Retina (tissue), 1 donor: ENCODE data around the gene CA11.
A peak's percentile ranks its signal among the peaks of the same experiment; 100 is the strongest.

Experiments used
- DNase-seq: peaks from one replicate; pipeline ENCODE4 v3.0.0-alpha.2; 2016

The CA11 gene

DNA sequence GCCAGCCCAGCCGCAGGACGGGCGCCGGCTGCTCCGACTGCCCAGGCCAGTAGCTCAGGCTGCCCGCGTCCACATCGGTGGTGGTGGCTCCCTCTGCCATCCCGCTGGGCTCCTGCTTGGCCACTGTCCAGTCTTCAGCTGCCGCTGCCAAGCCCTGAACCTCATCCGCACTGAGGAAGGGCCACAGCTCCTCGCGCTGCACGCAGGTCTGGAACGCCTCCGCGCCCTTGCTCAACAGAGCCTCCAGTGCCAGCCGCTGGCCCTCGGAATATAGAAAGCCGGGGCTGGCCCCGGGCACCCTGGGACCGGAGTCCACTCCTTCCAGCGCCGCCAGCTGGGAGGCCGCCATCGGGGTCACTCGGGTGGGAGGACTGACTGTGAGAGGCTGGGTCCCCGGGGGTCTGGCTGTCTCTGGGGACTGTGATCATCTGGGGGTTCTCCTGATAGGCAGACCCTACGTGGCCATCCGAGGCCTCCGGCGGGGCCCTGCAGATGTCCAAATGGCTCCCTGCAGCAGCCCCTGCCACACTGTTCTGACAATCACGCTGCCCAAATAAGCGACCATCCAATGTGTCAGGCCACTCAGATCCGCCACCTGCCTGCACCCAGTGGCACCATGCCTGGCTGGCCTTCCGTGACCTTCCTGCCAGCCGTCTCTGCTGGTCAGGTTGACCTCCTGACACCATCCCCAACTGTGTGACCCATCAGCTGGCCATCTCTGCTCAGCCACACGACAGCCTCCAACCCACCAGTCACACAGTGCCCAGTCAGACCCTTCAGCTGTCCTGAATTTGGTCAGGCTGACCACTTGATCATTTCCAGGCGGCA lies 32.7 kb downstream of the CA11 start:
- no peak for DNase-seq

DNA sequence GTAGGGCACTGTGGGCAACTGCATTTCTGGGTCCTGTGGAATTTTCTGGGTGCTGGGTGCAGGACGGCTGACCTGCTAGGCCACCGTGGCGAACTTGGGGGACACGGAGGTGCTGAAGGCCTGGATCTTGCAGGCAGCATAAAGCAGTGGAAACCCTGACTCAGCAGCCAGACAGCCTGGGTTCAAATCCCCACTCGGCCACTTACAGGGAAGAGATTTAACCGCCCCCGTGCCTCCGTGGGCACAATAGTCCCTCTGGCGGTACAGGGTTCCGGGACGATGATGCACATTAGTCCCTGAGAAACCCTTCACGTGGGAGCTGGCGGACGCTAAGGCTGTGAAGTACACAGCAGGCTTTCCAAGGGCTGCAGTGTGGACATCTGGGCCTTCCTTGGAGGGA lies 34.1 kb downstream of the CA11 start:
- DNase-seq = no peak

DNA sequence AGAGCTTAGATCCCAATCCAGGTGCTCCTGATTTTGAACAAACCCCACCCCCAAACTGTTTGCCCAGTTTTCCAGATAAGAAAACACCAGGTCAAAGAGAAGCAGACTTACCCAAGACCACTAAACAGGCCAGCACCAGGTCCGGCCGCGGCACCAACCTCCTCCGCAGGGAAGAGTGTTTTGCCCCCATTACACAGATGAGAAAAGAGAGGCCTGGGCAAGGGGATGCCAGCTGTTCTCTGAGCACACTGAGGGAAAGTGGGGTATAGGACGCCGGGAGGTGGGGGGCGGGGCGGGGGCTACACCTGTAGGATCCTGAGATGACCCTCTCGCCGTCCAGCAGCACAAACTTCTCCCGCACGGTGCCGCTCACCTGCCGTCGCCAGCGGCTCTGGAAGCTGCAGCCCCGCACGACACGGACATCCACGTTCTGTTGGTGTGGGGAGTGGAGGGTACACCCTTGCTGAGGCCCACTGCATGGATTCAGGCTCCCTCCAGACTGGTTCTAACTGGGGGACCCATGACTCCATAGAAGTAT lies 36.3 kb downstream of the CA11 start:
- no peak for DNase-seq

DNA sequence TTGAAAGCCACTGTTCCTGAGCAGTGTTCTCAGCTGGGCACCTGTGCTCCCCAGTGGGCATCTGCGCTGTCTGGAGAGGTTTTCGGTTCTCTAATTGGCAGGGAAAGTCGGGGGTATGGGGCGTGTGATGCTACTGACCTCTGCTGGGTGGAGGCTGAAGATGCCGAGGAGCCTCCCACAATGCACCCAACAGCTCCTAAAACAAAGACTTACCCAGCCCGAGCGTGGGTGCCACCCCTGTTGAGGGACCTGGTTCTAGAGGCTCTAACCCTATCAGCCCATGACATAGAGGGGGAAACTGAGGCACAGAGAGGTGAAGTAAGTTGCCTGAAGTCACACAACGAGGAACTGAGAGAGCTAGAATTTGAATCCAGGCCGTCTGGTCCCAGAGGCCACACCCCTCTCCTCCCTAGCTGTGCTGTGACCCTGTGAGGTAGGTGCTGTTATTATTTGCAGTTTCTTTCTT lies 37.2 kb downstream of the CA11 start:
- peak; percentile 69 for DNase-seq

DNA sequence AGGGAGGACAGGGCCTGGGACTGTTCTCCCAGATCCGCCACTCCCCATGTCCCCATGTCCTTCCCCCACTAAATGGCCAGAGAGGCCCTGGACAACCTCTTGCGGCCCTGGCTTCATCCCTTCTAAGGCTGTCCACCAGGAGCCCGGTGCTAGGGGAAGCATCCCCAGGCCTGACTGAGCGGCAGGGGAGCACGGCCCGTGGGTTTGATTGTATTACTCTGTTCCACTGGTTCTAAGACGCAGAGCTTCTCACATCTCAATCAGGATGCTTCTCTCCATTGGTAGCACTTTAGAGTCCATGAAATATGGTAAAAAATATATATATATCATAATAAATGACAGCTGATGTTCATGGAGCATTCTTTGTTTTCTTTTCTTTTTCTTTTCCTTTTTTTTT lies 38.6 kb downstream of the CA11 start:
- no peak for DNase-seq

DNA sequence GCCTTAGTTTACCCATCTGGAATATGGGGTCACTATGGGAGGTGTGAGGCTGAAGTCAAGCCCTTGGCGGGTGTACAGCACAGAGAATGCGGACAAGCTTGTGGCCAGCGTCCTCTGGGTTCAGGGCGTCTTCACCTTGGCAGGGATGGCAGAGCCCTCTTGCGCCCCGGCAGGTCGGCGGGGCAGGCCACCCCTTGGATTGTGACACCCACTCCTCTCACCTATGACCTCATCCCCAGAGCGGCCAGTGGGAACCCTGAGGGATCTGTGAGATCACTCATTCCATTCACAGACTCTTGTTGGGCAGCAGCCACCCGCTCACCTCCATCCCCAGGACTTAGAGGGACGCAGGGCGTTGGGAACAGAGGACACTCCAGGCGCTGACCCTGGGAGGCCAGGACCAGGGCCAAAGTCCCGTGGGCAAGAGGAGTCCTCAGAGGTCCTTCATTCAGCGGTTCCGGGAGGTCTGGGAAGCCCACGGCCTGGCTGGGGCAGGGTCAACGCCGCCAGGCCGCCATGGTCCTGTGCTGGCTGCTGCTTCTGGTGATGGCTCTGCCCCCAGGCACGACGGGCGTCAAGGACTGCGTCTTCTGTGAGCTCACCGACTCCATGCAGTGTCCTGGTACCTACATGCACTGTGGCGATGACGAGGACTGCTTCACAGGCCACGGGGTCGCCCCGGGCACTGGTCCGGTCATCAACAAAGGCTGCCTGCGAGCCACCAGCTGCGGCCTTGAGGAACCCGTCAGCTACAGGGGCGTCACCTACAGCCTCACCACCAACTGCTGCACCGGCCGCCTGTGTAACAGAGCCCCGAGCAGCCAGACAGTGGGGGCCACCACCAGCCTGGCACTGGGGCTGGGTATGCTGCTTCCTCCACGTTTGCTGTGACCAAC lies 39.3 kb downstream of the CA11 start, which contains the start of gene SPACA4:
TSS of gene SPACA4 (plus strand) at position 280 of the 896 bp plus-strand sequence. CDS start at position 517, 237 bp downstream.
- DNase-seq = no peak

DNA sequence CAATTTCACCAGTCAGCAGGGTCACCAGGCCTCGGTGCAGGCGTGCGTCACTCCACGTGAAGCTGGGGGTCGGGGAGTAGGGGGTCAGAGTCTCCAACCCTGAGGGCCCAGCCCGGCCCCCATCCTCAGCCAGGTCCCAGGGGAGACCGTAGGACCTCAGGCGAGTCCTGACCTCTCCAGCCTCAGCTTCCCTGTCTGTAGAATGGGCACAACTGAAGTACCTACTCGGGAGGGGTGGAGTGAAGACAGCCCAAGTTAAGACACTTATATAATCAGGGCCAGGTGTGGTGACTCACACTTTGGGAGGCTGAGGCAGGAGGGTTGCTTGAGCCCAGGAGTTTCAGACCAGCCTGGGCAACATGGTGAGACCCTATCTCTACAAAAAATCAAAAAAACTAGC lies 42.1 kb downstream of the CA11 start:
- DNase-seq = no peak

DNA sequence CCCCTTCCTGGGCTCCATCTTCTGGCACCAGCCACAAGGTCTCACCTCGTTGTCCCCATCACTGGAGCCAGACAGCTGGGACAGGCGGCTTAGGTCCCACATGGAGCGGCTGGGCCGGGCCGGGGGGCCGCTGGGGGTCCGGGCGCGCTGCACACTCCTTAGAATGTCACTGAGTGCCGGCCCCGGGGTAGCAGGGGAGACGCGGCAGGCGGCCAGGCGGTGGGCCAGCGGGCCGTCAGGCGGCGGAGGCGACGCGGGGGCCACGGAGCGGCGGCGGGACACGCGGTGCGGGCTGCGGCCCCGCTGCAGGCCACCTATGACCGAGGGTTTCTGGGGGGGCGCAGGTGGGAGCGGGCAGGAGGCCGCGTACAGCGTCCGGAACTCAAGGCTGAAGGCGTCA lies 42.5 kb downstream of the CA11 start:
- DNase-seq = no peak

DNA sequence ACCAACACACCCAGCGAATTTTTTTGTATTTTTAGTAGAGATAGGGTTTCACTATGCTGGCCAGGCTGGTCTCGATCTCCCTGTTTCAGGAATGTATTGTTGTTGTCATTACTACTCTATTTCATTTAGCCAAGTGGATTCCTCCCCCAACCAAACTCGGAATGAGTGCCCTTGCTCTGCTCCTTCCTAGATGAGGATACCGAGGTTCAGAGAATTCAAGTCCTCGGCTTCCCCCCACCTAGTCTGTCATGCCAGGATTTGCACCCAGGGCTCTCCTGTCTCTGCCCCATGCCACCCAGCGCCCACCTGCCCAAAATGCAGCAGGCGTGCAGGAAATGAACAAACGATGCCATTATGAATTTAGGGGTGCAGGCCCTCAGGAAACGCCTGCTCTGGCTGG lies 43.0 kb downstream of the CA11 start:
- DNase-seq = no peak

DNA sequence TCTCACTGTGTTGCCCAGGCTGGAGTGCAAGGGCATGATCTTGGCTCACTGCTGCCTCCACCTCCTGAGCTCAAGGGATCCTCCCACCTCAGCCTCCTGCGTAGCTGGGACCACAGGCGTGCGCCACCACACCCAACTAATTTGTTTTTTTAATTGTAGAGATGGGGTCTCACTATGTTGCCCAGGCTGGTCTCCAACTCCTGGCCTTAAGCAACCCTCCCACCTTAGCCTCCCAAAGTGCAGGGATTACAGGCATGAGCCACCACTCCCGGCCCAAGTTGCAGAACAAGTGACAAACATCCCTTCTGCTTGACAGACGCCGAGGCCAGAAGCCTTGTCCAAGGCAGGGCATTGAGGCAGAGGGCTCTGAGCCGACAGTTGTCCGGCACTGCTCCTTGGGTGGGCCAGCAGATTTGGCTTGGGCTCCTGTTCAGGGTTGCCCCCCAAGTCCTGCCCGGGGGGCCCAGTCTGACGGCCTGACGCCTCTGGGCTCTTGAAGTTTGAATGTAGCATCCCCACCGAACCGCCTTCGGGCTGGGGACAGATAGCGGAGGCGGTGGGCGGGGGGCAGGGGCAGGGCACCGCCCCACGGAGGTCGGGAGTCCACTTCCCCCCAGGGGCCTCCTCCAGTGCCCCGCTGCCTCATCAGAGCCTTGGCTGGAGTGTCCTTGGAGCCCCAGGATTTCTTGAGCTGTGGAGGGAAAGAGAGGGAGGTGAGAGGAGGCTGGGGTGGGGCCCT lies 45.1 kb downstream of the CA11 start:
- DNase-seq = no peak

DNA sequence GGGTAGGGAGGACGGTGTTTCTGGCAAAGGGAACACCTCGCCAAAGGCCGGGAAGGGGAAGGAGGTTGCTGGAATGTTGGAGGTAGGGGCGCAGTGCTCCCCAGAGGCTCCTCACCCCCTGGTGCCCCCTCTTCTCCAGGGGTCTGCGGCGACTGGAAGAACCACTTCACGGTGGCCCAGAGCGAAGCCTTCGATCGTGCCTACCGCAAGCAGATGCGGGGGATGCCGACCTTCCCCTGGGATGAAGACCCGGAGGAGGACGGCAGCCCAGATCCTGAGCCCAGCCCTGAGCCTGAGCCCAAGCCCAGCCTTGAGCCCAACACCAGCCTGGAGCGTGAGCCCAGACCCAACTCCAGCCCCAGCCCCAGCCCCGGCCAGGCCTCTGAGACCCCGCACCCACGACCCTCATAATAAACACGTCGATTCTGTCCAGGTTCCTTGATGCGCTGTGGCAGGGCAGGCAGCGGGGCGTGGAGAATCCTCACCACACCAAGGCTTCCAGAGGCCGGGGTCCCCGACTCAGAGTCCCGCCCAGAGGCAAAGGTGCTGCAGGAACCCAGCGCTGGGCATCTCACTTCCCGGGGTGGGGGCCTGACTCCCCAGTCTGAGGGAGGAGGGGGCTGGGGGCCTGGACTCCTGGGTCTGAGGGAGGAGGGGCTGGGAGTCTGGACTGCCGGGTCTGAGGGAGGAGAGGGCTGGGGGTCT lies 46.8 kb downstream of the CA11 start:
- DNase-seq = no peak

DNA sequence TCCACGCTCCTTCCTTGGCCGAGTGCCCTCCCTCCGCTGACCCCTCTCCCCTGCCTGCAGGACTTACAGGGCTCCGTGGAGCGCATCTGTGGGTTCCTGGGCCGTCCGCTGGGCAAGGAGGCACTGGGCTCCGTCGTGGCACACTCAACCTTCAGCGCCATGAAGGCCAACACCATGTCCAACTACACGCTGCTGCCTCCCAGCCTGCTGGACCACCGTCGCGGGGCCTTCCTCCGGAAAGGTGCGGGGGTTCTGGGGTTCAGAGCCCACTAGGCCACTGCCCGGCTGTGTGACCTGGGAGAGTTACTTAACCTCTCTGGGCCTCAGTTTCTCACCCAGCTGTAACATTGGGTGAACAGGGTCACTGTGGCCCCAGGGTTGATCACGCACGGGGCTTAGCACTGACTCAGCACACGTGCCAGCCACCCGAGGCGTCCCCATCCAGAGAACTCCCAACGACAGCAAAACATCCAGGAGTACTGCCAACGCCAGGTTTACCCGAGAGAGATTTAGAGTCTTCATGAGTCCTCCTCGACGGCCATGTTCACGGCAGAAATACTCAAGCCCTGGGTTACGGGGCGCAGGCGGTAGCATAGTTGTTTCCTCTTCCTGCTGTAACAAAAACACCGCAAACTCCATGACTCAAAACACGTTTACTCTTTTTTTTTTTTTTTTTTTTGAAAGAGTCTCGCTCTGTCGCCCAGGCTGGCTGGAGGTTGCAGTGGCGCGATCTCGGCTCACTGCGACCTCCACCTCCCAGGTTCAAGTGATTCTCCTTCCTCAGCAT lies 49.1 kb downstream of the CA11 start:
- DNase-seq = no peak

DNA sequence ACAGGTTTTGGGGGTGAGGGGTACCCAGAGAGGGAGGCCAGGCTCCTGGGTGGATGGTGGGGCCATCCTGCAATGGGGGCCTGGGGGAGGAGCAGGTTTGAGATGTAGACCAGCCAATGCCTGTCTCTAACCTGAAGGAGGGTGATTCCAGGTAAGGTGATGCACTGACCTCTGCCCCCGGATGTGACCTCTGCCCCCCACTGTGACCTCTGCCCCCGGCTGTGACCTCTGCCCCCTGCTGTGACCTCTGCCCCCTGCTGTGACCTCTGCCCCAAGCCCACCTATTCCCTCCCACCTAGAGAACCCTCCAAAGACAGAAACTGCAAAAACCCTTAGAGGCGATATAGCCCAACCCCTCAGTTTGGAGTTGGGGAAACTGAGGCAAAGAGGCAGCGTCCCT lies 49.8 kb downstream of the CA11 start:
- no peak for DNase-seq

DNA sequence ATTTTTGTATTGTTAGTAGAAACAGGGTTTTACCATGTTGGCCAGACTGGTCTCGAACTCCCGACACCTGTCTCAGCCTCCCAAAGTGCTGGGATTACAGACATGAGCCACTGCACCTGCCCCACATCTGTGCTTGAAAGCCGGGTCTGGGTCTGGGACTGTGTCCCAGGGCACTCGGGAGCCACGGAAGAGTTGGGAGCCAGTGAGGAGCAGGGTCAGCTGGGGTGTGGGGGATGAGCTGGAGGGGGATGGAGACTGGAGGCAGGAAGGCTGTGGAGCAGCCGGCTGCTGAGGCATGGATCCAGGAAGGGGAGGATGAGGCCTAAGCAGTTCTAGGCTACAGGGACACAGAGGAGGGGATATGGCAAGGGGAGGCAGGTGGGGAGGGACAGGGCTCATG lies 50.2 kb downstream of the CA11 start:
- DNase-seq = no peak

DNA sequence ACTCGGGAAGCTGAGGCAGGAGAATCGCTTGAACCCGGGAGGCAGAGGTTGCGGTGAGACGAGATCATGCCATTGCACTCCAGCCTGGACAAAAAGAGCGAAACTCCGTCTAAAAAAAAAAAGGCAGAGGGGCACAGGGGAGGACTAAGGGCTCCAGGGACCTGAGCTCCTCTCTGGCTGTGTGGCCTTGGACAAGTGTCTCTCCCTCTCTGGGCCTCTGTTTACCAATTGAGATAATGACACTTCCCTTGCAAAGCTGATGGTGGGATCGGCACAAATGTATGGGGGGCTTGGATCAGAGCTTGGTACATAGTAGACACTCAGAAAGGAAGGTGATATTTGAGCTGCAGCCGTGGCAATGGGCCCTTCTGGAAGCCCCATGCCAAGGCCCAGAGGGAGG lies 50.8 kb downstream of the CA11 start:
- no peak for DNase-seq

DNA sequence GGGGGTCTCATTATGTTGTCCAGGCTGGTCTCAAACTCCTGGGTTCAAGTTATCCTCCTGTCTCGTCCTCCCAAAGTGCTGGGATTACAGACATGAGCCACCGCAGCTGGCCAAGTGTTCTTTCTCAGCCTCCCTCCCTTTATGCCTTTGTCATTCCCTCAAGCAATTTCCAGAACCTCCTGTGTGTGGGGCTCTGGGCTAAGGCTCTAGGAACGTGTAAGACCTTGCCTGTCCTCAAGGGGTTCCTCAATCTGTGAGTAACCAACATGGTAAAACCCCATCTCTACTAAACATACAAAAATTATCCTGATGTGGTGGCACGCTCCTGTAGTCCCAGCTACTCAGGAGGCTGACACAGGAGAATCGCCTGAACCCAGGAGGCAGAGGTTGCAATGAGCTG lies 55.0 kb downstream of the CA11 start:
- DNase-seq = no peak

DNA sequence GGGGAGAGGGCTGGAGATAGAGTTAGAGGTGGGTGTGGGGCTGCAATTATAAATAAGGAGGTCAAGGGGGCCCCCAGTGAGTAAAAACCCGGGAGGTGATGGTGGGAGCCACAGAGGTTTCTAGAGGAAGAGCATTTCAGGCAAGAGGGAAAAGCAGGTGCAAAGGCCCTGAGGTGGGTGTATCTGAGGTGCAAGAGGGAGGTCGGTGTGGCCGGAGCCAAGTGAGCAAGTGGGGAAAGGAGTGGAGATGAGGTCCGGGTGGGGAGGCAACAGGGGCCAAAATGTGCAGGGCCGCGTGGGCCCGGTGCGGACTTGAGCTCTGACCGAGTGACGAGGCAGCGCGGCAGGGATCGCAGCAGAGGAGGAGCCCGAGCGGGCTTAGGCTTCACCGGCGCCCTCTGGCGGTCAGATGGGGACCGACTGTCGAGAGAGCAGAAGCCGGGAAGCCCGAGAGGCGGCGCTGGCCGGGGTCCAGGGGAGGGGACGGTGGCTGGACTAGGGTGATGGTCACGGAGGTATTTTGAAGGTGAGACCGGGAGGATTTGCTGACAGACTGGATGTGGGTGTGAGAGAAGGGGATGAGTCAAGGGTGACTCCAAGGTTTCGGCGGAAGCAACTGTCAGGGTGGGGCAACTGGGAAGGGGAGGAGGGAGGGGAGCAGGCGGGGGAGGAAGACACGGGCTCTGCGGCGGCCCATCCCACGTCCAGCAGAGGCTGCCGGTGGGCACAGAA lies 57.2 kb downstream of the CA11 start:
- peak; percentile 90 for DNase-seq
